Breast epithelium (tissue), 3 donors: ENCODE data around the gene NABP1.

Experiments
- CTCF ChIP-seq, 3 donors: fragments of 450-650 bp; IDR thresholded peaks; one replicate each; pipeline ENCODE4 v1.5.1; 2016 to 2017; ENCODE audit warnings: antibody characterized with exemption in 3 of 3, mild to moderate bottlenecking in 3 of 3, moderate library complexity in 3 of 3
- POLR2A ChIP-seq: fragments of 450-650 bp; IDR thresholded peaks from one replicate; pipeline ENCODE4 v1.6.1; 2016; ENCODE audit warnings: antibody characterized with exemption, mild to moderate bottlenecking, moderate library complexity
- POLR2AphosphoS5 ChIP-seq, 3 donors: sonication (generic); formaldehyde crosslinking; IDR thresholded peaks; one replicate each; pipeline ENCODE4 v1.6.1; 2017; ENCODE audit warnings: antibody characterized with exemption in 3 of 3

- TF ChIP-seq POLR2A (no peak), POLR2AphosphoS5 (IDR thresholded peaks at IDR 0.05) (no peak), CTCF (IDR thresholded peaks at IDR 0.05) (no peak)
These were observed 12.4 kb downstream of the NABP1 start for GRCh38 chr2:191690327-191690726.
